ENCODE results near the gene FGF14. TPM values are rescaled to one million over a fixed set of nuclear protein-coding genes. Genes with fewer than 3 reads are reported as not detected.

FGF14 gene
- total RNA-seq, 1 donor from 2014 or later = 0.23 TPM

DNA sequence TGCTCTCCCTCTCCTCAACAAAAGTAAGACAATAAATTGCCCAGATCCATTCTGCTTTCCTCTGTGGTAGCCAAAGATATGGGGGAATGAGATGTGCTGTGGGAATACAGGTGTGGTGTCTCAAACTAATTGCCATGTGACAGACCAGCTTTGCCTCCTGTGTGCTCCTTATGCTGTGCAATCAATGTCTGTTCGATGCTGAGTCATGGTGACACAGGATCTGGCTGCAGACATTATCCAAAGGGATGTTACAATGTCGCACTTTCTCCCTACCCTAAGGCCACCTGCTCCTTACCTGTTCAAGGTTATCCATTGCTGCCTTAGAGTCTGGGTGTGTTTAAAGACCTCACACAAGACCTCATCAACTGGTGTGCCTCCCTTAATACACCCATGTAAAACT lies 32.5 kb downstream of the FGF14 start:
- Histone ChIP-seq H3K4me1 (ENCODE audit: insufficient read depth, low read length) (no peaks in the 10 kb centered on the region), H3K27me3 (ENCODE audit: insufficient read depth, low read length) (no peaks in the 10 kb centered on the region), H3K36me3 (ENCODE audit: insufficient read depth, low read length) (no peaks in the 10 kb centered on the region), H3K4me2 (ENCODE audit: low read length) (no peak overlapping the region), H3K9ac (ENCODE audit: low read length) (no peak overlapping the region), H4K20me1 (ENCODE audit: insufficient read depth, low read length) (no peaks in the 10 kb centered on the region), H3K79me2 (ENCODE audit: insufficient read depth, low read length) (no peaks in the 10 kb centered on the region), H2AFZ (ENCODE audit: low read depth, low read length) (no peak overlapping the region), H3K27ac (ENCODE audit: low read depth, low read length) (no peak overlapping the region), H3K4me3 (ENCODE audit: insufficient read depth, low read depth, low read length) (no peak overlapping the region), H3K9me3 (ENCODE audit: insufficient read depth, low read depth, low read length) (no peaks in the 10 kb centered on the region)
- no peak for TF ChIP-seq EZH2 (IDR thresholded peaks at IDR 0.05; ENCODE audit: insufficient read depth, low read length)
- TF ChIP-seq, protein P1, sequence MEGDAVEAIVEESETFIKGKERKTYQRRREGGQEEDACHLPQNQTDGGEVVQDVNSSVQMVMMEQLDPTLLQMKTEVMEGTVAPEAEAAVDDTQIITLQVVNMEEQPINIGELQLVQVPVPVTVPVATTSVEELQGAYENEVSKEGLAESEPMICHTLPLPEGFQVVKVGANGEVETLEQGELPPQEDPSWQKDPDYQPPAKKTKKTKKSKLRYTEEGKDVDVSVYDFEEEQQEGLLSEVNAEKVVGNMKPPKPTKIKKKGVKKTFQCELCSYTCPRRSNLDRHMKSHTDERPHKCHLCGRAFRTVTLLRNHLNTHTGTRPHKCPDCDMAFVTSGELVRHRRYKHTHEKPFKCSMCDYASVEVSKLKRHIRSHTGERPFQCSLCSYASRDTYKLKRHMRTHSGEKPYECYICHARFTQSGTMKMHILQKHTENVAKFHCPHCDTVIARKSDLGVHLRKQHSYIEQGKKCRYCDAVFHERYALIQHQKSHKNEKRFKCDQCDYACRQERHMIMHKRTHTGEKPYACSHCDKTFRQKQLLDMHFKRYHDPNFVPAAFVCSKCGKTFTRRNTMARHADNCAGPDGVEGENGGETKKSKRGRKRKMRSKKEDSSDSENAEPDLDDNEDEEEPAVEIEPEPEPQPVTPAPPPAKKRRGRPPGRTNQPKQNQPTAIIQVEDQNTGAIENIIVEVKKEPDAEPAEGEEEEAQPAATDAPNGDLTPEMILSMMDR (IDR thresholded peaks at IDR 0.05; ENCODE audit: insufficient read depth, low read depth, low read length) = no peak
- Mint-ChIP-seq H3K27ac (ENCODE audit: unreplicated experiment) (no peak overlapping the region), H3K4me1 (ENCODE audit: low read depth, unreplicated experiment) (no peaks in the 10 kb centered on the region), H3K9me3 (ENCODE audit: unreplicated experiment) (no peaks in the 10 kb centered on the region), H3K4me3 (ENCODE audit: unreplicated experiment) (no peak overlapping the region), H3K27me3 (ENCODE audit: low read depth, unreplicated experiment) (no peaks in the 10 kb centered on the region), H3K36me3 (ENCODE audit: low read depth, unreplicated experiment) (no peaks in the 10 kb centered on the region)
- DNase-seq (ENCODE audit: low read depth) = no peak
- no peak for FAIRE-seq

DNA sequence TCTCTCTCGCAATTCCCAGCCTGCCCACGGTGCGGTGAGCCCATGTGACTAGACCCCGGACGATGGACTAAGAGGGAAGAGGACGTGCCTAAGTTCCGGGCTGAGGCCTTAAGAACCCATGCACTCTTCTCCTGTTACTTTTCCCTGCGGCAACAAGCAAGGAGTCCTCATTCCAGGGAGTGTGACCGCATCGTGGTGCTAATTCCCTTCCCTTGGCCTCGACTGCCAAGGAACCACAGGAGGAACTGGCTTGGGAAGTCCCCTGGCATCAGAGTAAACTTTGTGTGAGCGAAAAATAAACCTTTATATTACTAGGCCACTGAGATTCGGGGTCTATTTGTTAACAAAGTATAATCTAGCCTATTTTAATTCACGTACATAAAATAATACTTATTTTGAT lies 34.0 kb downstream of the FGF14 start:
- Histone ChIP-seq H3K9ac (ENCODE audit: low read length) (no peak overlapping the region), H3K4me3 (ENCODE audit: insufficient read depth, low read depth, low read length) (no peak overlapping the region), H2AFZ (ENCODE audit: low read depth, low read length) (no peak overlapping the region), H3K4me1 (ENCODE audit: insufficient read depth, low read length) (no peaks in the 10 kb centered on the region), H3K36me3 (ENCODE audit: insufficient read depth, low read length) (no peaks in the 10 kb centered on the region), H3K27ac (ENCODE audit: low read depth, low read length) (no peak overlapping the region), H3K79me2 (ENCODE audit: insufficient read depth, low read length) (no peaks in the 10 kb centered on the region), H3K27me3 (ENCODE audit: insufficient read depth, low read length) (no peaks in the 10 kb centered on the region), H3K4me2 (ENCODE audit: low read length) (no peak overlapping the region), H4K20me1 (ENCODE audit: insufficient read depth, low read length) (no peaks in the 10 kb centered on the region), H3K9me3 (ENCODE audit: insufficient read depth, low read depth, low read length) (no peaks in the 10 kb centered on the region)
- Mint-ChIP-seq H3K36me3 (ENCODE audit: low read depth, unreplicated experiment) (no peaks in the 10 kb centered on the region), H3K9me3 (ENCODE audit: unreplicated experiment) (no peaks in the 10 kb centered on the region), H3K4me3 (ENCODE audit: unreplicated experiment) (no peak overlapping the region), H3K27me3 (ENCODE audit: low read depth, unreplicated experiment) (no peaks in the 10 kb centered on the region), H3K27ac (ENCODE audit: unreplicated experiment) (no peak overlapping the region), H3K4me1 (ENCODE audit: low read depth, unreplicated experiment) (no peaks in the 10 kb centered on the region)
- TF ChIP-seq EZH2 (IDR thresholded peaks at IDR 0.05; ENCODE audit: insufficient read depth, low read length) = no peak
- TF ChIP-seq, protein P1 (IDR thresholded peaks at IDR 0.05; ENCODE audit: insufficient read depth, low read depth, low read length) = no peak
- DNase-seq (ENCODE audit: low read depth) (no peak), FAIRE-seq (no peak)

- Mint-ChIP-seq H3K4me3 (ENCODE audit: unreplicated experiment) (no peak overlapping the region), H3K9me3 (ENCODE audit: unreplicated experiment) (no peaks in the 10 kb centered on the region), H3K4me1 (ENCODE audit: low read depth, unreplicated experiment) (no peaks in the 10 kb centered on the region), H3K36me3 (ENCODE audit: low read depth, unreplicated experiment) (no peaks in the 10 kb centered on the region), H3K27ac (ENCODE audit: unreplicated experiment) (no peak overlapping the region), H3K27me3 (ENCODE audit: low read depth, unreplicated experiment) (peaks cover 2% of the 10 kb centered on the region)
- Histone ChIP-seq H3K27me3 (ENCODE audit: insufficient read depth, low read length) (no peaks in the 10 kb centered on the region), H3K36me3 (ENCODE audit: insufficient read depth, low read length) (no peaks in the 10 kb centered on the region), H3K79me2 (ENCODE audit: insufficient read depth, low read length) (no peaks in the 10 kb centered on the region), H3K27ac (ENCODE audit: low read depth, low read length) (no peak overlapping the region), H3K4me2 (ENCODE audit: low read length) (no peak overlapping the region), H3K4me1 (ENCODE audit: insufficient read depth, low read length) (no peaks in the 10 kb centered on the region), H3K9ac (ENCODE audit: low read length) (no peak overlapping the region), H2AFZ (ENCODE audit: low read depth, low read length) (no peak overlapping the region), H3K4me3 (ENCODE audit: insufficient read depth, low read depth, low read length) (no peak overlapping the region), H3K9me3 (ENCODE audit: insufficient read depth, low read depth, low read length) (no peaks in the 10 kb centered on the region), H4K20me1 (ENCODE audit: insufficient read depth, low read length) (no peaks in the 10 kb centered on the region)
- no peak for DNase-seq (ENCODE audit: low read depth)
- no peak for FAIRE-seq
- no peak for TF ChIP-seq EZH2 (IDR thresholded peaks at IDR 0.05; ENCODE audit: insufficient read depth, low read length)
These were observed 40.7 kb downstream of the FGF14 start for GRCh38 chr13:102361113-102361512.

Measured in astrocyte (in vitro differentiated cells and primary cell).